Muscle of leg (tissue), 11 donors: ENCODE data around the gene CCM2. TPM values are rescaled to one million over a fixed set of nuclear protein-coding genes. Genes with fewer than 3 reads are reported as not detected.
A peak's percentile ranks its signal among the peaks of the same experiment; 100 is the strongest.

ENCODE experiments used
- DNase-seq: peaks from one replicate; pipeline ENCODE4 v3.0.0; 2013
- H3K27ac ChIP-seq: one replicate; pipeline ENCODE4 v1.5.1; 2013; ENCODE audit warnings: mild to moderate bottlenecking, low read length, control low read depth
- H3K27me3 ChIP-seq: one replicate; pipeline ENCODE4 v1.6.1; 2013; ENCODE audit warnings: low read length; ENCODE audit not compliant: control insufficient read depth, insufficient read depth
- H3K36me3 ChIP-seq: one replicate; pipeline ENCODE4 v1.6.1; 2013; ENCODE audit warnings: low read length; ENCODE audit not compliant: control insufficient read depth, insufficient read depth
- H3K4me1 ChIP-seq: one replicate; pipeline ENCODE4 v1.6.1; 2013; ENCODE audit warnings: low read length; ENCODE audit not compliant: control insufficient read depth, insufficient read depth
- H3K4me3 ChIP-seq: one replicate; pipeline ENCODE4 v1.5.1; 2013; ENCODE audit warnings: low read length, control low read depth
- H3K9me3 ChIP-seq: replicated peaks from 2 replicates; pipeline ENCODE4 v1.6.1; 2013; ENCODE audit warnings: low read depth, low read length; ENCODE audit not compliant: control insufficient read depth
- WGBS: methylation state at CpG from one replicate; pipeline ENCODE4 v1.1.5; 2013; ENCODE audit warnings: missing lambda C conversion rate; ENCODE audit not compliant: insufficient coverage; 5-methylcytosine and 5-hydroxymethylcytosine counted together
- polyA plus RNA-seq, 8 donors: library from polyadenylated mRNA; unstranded; fragments of 120-200 nt; gene quantifications; one replicate each; pipeline versions ENCODE4 v1.2.1 to v1.2.3, GENCODE V29; 2013; ENCODE audit warnings: inconsistent platforms in 1 of 8, low replicate concordance in 1 of 8; ENCODE audit not compliant: insufficient read length in 8 of 8, insufficient read depth in 1 of 8
- total RNA-seq: library from RNA; stranded (reverse); fragments of 120-200 nt; gene quantifications from one replicate; pipeline ENCODE4 v1.2.4, GENCODE V29; 2013

The CCM2 gene
- total and polyA plus RNA-seq, 9 donors = 36.1 to 47.2 (median 43.1) TPM

- 85% methylated on average over 5 of the region's 7 CpGs for WGBS
- peak overlapping the region; percentile 49 for H3K27ac ChIP-seq
- H3K9me3 ChIP-seq = no peaks in the 10 kb centered on the region
- no peaks in the 10 kb centered on the region for H3K27me3 ChIP-seq
- H3K36me3 ChIP-seq = peaks cover 80% of the 10 kb centered on the region
- DNase-seq = no peak
- no peak overlapping the region for H3K4me3 ChIP-seq
- peaks cover 16% of the 10 kb centered on the region for H3K4me1 ChIP-seq
Measured at GRCh38 chr7:44981035-44981706, 18.8 kb upstream of the CCM2 start.

- H3K4me1 ChIP-seq = peaks cover 23% of the 10 kb centered on the region
- no peaks in the 10 kb centered on the region for H3K9me3 ChIP-seq
- H3K4me3 ChIP-seq = no peak overlapping the region
- peaks cover 69% of the 10 kb centered on the region for H3K36me3 ChIP-seq
- no peaks in the 10 kb centered on the region for H3K27me3 ChIP-seq
- H3K27ac ChIP-seq = no peak overlapping the region
- DNase-seq = no peak
- 100% methylated on average over 1 of the region's 1 CpG for WGBS
Measured at GRCh38 chr7:44982535-44982923, 17.5 kb upstream of the CCM2 start.

- DNase-seq = no peak
- H3K27me3 ChIP-seq = no peaks in the 10 kb centered on the region
- H3K4me1 ChIP-seq = peaks cover 25% of the 10 kb centered on the region
- H3K9me3 ChIP-seq = no peaks in the 10 kb centered on the region
- H3K27ac ChIP-seq = no peak overlapping the region
- WGBS = no CpG with 5 or more reads among the region's 1 CpG
- H3K4me3 ChIP-seq = no peak overlapping the region
- peaks cover 64% of the 10 kb centered on the region for H3K36me3 ChIP-seq
Measured at GRCh38 chr7:44982970-44983369, 17.0 kb upstream of the CCM2 start.

GRCh38 chr7:44983742-44984477 is 16.1 kb upstream of the CCM2 start:
- no peaks in the 10 kb centered on the region for H3K9me3 ChIP-seq
- no peak for DNase-seq
- peaks cover 25% of the 10 kb centered on the region for H3K4me1 ChIP-seq
- WGBS = 77% methylated on average over 2 of the region's 6 CpGs
- no peak overlapping the region for H3K4me3 ChIP-seq
- H3K36me3 ChIP-seq = peaks cover 55% of the 10 kb centered on the region
- H3K27me3 ChIP-seq = no peaks in the 10 kb centered on the region
- H3K27ac ChIP-seq = no peak overlapping the region

- H3K36me3 ChIP-seq = peaks cover 54% of the 10 kb centered on the region
Measured at GRCh38 chr7:44984478-44984758, 15.6 kb upstream of the CCM2 start.

GRCh38 chr7:44985033-44985695 is 14.8 kb upstream of the CCM2 start:
- peaks cover 25% of the 10 kb centered on the region for H3K4me1 ChIP-seq
- no peaks in the 10 kb centered on the region for H3K27me3 ChIP-seq
- peak overlapping the region; percentile 84 for H3K4me3 ChIP-seq
- 54% methylated on average over 2 of the region's 6 CpGs for WGBS
- H3K36me3 ChIP-seq = peaks cover 49% of the 10 kb centered on the region
- DNase-seq = no peak
- no peaks in the 10 kb centered on the region for H3K9me3 ChIP-seq
- H3K27ac ChIP-seq = peak overlapping the region; percentile 99

More at GRCh38 chr7:44984478-44984758, 15.6 kb upstream of the CCM2 start:
- Histone ChIP-seq H3K9me3 (no peaks in the 10 kb centered on the region), H3K4me3 (no peak overlapping the region), H3K27ac (no peak overlapping the region), H3K27me3 (no peaks in the 10 kb centered on the region), H3K4me1 (peaks cover 25% of the 10 kb centered on the region)
- 72% methylated on average over 3 of the region's 3 CpGs for WGBS
- DNase-seq = no peak

GRCh38 chr7:44985900-44986217 is 14.1 kb upstream of the CCM2 start:
- peaks cover 43% of the 10 kb centered on the region for H3K36me3 ChIP-seq
- no peaks in the 10 kb centered on the region for H3K27me3 ChIP-seq
- WGBS = 4% methylated on average over 7 of the region's 8 CpGs
- peak overlapping the region; percentile 99 for H3K27ac ChIP-seq
- H3K4me1 ChIP-seq = peaks cover 25% of the 10 kb centered on the region
- H3K9me3 ChIP-seq = no peaks in the 10 kb centered on the region
- DNase-seq = no peak
- H3K4me3 ChIP-seq = peak overlapping the region; percentile 84

GRCh38 chr7:44986218-44987053 is 13.6 kb upstream of the CCM2 start:
- 1% methylated on average over 56 of the region's 68 CpGs for WGBS
- Histone ChIP-seq H3K27ac (peak overlapping the region; percentile 99), H3K4me1 (peaks cover 25% of the 10 kb centered on the region), H3K27me3 (no peaks in the 10 kb centered on the region), H3K4me3 (peak overlapping the region; percentile 84), H3K9me3 (no peaks in the 10 kb centered on the region), H3K36me3 (peaks cover 38% of the 10 kb centered on the region)
- DNase-seq = peak; percentile 97

GRCh38 chr7:44987457-44987856 is 12.5 kb upstream of the CCM2 start:
- Histone ChIP-seq H3K36me3 (peaks cover 30% of the 10 kb centered on the region), H3K4me3 (no peak overlapping the region), H3K27ac (no peak overlapping the region), H3K9me3 (no peaks in the 10 kb centered on the region), H3K27me3 (no peaks in the 10 kb centered on the region), H3K4me1 (peaks cover 25% of the 10 kb centered on the region)
- DNase-seq = no peak
- 100% methylated on average over 4 of the region's 7 CpGs for WGBS

- Histone ChIP-seq H3K9me3 (no peaks in the 10 kb centered on the region), H3K4me3 (no peak overlapping the region), H3K27me3 (no peaks in the 10 kb centered on the region), H3K27ac (no peak overlapping the region), H3K36me3 (peaks cover 24% of the 10 kb centered on the region), H3K4me1 (peaks cover 25% of the 10 kb centered on the region)
- DNase-seq = no peak
- 83% methylated on average over 6 of the region's 10 CpGs for WGBS
Measured at GRCh38 chr7:44987996-44988395, 12.0 kb upstream of the CCM2 start.
